Stimulated activated CD8-positive, alpha-beta memory T cell treated with anti-CD3 and anti-CD28 coated beads, Interleukin-4, amount 100 ng/mL, for 1 hour (primary cell): ENCODE results near the gene ZNF547.
A peak's percentile ranks its signal among the peaks of the same experiment; 100 is the strongest.

Experiments
- DNase-seq, 2 donors: peaks; one replicate each; pipeline ENCODE4 v3.0.0-alpha.2; 2020; ENCODE audit warnings: low read depth in 2 of 2, low spot score in 1 of 2

Gene ZNF547

GRCh38 chr19:57362997-57363687, at the start of gene ZNF547, which contains the start of gene TRAPPC2B:
Gene ZNF547, plus strand, starts transcription at chr19:57363551. Its CDS starts 5,005 bp downstream, at chr19:57368556.
Gene TRAPPC2B, plus strand, starts transcription at chr19:57363551. Its CDS starts 1,283 bp downstream, at chr19:57364834.
- peak; percentile 96 for DNase-seq

- DNase-seq: no peak
Observed at GRCh38 chr19:57314146-57314545, 49.2 kb upstream of the ZNF547 start.

DNA sequence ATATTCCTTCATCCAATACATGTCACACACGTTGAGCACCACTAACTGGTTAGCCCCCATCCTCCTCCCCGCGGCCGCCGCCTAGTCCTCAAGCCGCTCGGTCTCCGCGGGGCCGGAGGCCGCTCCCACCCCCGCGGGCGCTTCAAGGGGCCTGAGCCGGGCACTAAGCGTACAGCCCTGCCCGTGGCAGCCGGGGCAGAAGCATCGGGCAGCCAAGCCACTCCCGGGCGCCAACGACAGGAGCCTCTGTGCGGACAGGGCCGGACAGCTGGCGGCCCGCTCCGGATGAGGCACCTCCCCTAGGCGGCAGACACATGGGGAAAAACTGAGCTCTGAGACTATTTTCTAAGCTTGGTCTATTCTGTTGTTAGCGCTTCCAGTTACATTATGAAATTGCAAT, 45.8 kb upstream of the ZNF547 start:
- DNase-seq: no peak

DNA sequence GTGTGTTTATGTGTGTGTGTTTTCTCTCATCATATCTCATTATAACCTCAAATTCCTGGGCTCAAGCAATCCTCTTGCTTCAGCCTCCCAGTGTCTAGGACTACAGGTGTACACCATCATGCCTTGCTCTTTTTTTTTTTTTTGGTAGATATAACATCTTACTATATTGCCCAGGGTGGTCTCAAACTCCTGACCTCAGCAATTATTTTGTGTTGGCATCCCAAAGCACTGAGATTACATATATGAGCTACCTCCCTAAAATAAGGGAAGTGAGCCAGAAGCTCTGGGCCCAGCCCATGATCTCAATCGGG, 43.5 kb upstream of the ZNF547 start:
- DNase-seq: no peak

DNA sequence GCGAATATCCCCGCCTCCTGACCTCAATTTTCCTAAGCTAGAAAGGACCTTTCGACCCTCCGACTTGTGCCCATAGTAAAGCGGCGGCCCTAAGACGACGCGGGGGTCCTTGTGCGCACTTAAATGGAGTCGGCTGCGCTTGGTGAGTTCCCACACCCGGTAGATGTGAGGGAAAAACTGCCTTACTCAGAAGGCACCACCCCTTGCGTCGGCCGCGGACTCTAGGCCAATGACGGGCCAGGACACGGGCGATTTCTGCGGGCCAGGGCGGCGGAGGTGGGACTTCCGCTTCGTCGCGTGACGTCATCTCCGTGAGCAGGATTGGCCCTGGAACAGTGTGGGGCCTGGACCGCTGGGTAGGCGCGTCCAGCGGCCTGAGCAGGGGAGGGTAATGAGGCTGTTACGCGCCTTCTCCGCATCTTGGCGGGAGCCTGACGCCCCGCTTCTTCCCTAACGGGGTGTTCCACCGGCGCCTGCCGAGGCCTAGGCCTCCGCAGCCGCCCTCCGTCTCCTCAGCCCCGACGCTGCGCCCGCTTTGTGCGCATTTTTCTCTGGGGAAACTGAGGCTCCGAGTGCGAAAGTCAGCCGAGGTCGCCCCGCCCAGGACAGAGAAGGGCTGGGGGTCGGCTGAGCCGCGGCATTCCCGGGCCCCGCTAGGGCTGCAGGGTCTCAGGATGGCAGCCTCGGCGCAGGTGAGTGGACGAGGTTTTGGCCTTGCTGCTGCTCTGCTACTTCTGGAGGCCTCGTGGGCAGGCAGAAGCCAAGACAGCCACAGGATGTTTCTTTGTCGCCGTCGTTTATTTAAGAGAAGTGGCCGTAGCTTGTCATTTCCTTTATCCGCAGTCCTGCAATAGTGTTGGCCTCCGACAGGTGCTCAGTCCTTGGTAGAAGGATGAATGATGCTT, 42.9 kb upstream of the ZNF547 start, which contains the start of gene ZNF543:
Gene ZNF543, plus strand, starts transcription at position 293 of the 905 bp plus-strand sequence. Its CDS starts 382 bp downstream, at position 675.
- DNase-seq: peak; percentile 84 to 85

DNA sequence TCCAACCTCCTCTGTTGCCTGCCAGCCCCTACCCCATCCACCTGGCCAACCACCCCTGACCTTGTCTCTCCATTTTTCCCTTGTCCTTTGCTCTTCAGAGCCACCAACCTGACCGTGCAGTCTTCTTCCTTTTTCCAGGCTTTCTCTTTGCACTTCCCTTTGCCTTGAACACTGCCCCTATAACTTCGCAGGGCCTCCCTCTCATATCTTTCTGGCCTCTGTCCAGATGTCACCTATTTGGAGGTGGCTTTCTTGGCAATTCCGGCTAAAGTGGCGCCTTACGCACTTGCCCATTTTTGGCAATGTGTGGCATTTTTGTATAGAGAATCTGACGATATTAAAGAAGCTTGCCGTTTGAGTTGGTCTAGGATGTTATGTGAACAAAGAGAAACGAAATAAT, 42.2 kb upstream of the ZNF547 start:
- DNase-seq: no peak

DNA sequence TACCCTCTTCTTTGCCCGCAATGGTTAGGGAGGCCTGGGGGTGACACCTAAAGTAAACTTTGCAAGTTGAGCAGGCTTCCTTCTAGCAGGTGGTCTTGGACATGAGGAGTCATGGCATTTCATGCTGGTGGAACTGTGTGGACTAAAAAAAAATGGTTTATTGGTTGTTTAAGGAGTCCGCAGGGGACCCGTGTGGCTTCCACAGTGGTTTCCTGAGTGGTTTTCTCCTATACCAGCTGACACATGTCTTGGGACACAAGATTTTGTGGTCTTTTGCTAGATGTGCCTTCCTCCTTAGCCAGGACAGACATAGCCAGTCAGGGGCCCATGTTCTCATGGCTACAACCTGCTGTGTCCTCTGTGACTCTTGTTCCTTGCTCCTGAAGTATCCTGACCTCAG, 41.6 kb upstream of the ZNF547 start:
- no peak for DNase-seq

DNA sequence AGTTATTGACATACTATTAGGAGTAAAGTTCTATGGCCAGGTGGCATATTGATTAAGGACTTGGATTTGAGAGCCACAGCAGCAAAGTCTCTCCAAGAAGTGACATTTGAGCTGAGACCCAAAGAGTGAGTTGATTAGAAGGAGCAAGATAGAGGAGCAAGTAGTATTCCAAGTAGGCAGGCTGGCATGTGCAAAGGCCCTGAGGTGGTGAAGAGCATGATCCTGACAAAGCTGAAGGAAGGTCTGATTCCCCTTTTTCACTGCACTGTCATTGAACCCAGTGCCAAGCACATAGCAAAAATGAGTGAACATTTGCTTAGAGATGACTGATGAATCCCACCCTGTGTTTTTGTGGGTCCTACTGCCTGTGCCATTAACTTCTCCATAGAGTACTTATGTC, 38.4 kb upstream of the ZNF547 start:
- no peak for DNase-seq

- DNase-seq: no peak
Observed at GRCh38 chr19:57327993-57328392, 35.4 kb upstream of the ZNF547 start.

DNA sequence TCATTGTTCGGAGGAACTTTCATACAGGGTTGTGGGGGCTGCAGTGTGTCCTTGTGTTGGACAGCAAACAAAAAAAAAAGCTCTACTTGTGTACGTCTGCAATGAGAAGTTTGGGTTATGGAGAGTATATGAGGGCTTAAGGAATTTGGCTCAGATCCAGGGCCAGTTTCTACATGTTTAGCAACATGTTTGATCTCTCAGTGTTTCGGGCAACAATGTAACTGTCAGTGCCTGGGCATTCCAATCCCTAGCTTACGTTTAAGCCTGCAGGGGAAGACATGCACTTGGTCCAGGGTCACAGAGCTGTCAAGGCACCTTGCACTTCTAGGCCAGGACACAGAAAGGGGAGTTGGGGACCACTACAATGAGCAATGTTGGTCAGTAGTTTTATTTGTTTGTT, 29.2 kb upstream of the ZNF547 start:
- DNase-seq: no peak

DNA sequence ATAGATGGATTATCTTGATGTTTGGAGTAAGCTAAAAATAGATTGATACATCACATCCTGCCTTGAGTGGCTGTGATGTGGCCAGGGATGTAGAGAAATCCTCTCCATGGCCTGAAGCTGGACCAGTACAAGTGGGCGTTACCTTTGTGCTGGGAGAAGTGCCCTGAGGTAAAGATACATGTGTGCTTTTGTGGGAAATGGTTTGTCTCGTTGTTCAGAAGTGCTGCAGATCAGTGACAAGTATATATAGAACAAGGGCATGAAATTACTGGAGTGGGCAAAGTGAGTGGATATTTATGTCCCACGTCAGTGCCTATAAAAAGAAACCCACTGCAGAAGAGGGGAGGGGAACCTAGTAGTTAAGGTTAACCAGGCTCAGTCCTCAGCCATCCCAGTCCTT, 24.5 kb upstream of the ZNF547 start:
- DNase-seq: no peak

GRCh38 chr19:57342582-57342981, 20.8 kb upstream of the ZNF547 start:
- DNase-seq: no peak

- no peak for DNase-seq
Observed at GRCh38 chr19:57348136-57348535, 15.2 kb upstream of the ZNF547 start.

DNA sequence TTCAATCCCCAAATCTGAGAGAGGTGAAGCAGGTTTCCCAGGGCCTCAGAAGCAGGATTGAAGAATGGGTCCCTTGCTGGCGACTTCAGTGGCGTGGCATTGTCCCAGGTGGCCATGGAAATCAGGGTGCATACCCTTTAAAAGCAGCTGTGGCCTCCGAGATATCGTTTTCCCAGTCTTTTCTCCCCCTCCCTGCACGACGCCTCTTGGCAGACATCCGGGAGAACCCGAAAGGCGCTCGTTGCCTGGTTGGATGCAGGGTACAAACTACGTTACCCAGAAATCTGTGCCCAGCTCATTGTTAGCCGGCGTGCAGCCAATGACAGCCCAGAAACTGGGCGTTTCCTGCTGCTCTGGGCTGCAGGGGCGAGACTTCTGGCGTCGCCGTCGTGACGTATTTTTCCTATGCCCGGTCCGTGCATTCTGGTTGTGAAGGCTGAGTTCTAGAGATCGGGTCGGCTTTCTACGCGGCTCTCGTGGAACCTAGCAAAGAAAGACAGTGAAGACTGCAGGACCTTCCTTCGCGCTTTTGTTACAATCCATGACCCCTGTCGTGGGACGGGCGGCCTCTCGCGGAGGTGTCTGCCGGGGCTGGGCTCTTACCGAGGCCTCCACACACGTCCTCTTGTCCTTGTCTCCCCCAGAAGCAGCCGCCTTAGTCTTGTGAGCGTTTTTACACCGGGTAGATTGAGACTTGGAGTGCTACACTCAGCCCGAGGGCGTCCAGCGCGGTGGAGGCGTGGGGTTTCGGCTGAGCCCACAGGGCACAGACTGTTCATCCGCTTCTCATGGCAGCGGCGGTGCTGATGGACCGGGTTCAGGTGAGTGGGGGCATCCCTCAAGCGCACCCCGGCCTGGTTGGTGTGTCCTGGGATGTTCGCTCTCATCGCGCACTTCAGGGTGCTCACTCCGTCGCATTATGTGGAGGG, 12.2 kb upstream of the ZNF547 start, which contains the start of gene ZNF304:
Gene ZNF304, plus strand, starts transcription at position 395 of the 929 bp plus-strand sequence. Its CDS starts 394 bp downstream, at position 789.
- DNase-seq: peak; percentile 50 to 66

- no peak for DNase-seq
Observed at GRCh38 chr19:57351867-57352266, 11.5 kb upstream of the ZNF547 start.

GRCh38 chr19:57355916-57356315, 7.4 kb upstream of the ZNF547 start:
- DNase-seq: no peak

DNA sequence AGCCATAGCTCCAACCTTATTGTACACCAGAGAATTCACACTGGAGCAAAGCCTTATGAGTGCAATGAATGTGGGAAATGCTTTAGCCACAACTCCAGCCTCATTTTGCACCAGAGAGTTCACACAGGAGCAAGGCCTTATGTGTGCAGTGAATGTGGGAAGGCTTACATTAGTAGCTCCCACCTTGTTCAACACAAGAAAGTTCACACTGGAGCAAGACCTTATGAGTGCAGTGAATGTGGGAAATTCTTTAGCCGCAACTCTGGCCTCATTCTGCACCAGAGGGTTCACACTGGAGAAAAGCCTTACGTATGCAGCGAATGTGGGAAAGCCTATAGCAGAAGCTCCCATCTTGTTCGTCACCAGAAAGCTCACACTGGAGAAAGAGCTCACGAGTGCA, 5.9 kb upstream of the ZNF547 start:
- no peak for DNase-seq

GRCh38 chr19:57359300-57359699, 4.1 kb upstream of the ZNF547 start:
- no peak for DNase-seq

- DNase-seq: no peak
Observed at GRCh38 chr19:57362419-57362818, 932 bp upstream of the ZNF547 start.

DNA sequence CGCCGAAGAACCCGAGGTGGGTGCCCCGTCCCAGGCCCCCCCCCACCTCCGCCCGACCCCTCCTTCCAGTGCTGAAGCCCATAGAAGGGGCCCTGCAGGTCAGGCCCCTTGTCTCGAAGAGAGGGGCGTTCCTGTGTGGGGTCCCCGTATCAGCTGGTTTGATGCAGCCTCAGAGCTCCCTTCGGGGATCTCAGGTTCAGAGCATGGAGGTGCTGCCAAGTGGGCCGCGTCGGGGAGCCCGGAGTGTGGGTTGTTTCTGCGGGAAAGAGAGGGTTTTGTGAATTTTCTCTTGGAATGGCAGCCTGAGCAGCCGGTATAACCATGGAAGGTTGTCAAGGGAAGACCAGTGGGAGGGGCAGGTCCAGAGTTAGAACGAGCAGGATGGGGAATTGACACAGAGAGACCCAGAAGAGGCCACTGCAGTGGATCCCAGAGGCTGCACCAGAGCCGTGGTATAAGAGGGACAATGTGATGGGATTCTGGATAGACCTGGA, 384 bp downstream of the ZNF547 start:
- DNase-seq: no peak

DNA sequence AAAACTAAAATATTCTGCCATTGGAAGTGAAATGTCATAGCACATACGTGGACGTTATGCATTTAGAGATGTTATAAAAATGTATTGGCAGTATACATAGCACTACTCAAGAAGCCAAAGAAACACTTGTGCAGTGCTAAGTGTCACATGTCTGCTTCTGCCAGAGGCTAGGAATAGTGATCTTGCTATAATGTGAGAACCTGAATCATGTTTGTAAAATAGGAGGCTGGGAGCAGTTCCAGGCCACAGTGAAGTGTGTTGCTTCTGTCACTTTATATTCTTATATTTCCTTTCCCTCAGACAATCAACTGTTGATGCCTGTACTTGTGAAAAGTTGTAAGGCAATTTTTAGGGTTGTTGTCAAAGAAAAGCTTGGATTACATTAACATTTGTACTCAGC, 3.4 kb downstream of the ZNF547 start:
- DNase-seq: no peak
